ENCODE measurements around the gene CFAP68. TPM values are rescaled to one million over a fixed set of nuclear protein-coding genes. Genes with fewer than 3 reads are reported as not detected.
"Not testable (repeated sequence)": the region's sequence is repeated elsewhere in the genome, so short reads cannot be mapped to it uniquely, and the experiment has no call there.

The CFAP68 gene
- total RNA-seq, 2 donors from 2014 or later: 18.8 to 20.0 TPM

- Histone ChIP-seq H3K36me3 (no peaks in the 10 kb centered on the region), H3K27ac (no peak overlapping the region), H3K4me1 (no peaks in the 10 kb centered on the region), H3K4me3 (no peak overlapping the region), H3K9me3 (no peaks in the 10 kb centered on the region), H3K27me3 (no peaks in the 10 kb centered on the region), H3K9ac (ENCODE audit: low read depth in 2 of 2, low read length in 2 of 2) (no peak overlapping the region)
- intact Hi-C loops (cut with DNase I): loop anchor here (5.0 to 10.0 kb wide), 2 partner anchors 45 to 152 kb away; partner anchors contain the start of genes SDHD and TIMM8B
- no peak for DNase-seq
- no peak for TF ChIP-seq CTCF (IDR thresholded peaks at IDR 0.05)
Observed at GRCh38 chr11:111932611-111932950, 53.2 kb downstream of the CFAP68 start.

- H3K27me3 ChIP-seq: not testable (repeated sequence)
- intact Hi-C loops (cut with DNase I): loop anchor here (5.0 to 10.0 kb wide), 2 partner anchors 44 to 152 kb away; partner anchors contain the start of genes SDHD and TIMM8B
Observed at GRCh38 chr11:111933176-111933575, 53.8 kb downstream of the CFAP68 start.

GRCh38 chr11:111933872-111934271, 54.5 kb downstream of the CFAP68 start:
- TF ChIP-seq CTCF (IDR thresholded peaks at IDR 0.05): no peak
- no peaks in the 10 kb centered on the region for H3K4me1 ChIP-seq

More at GRCh38 chr11:111933176-111933575, 53.8 kb downstream of the CFAP68 start:
- not testable (repeated sequence) for H3K36me3 ChIP-seq; H3K4me3 ChIP-seq; DNase-seq; H3K9me3 ChIP-seq; H3K9ac ChIP-seq (ENCODE audit: low read depth in 2 of 2, low read length in 2 of 2); H3K27ac ChIP-seq; H3K4me1 ChIP-seq

GRCh38 chr11:111934306-111934705, 55.0 kb downstream of the CFAP68 start:
- H3K36me3 ChIP-seq: no peaks in the 10 kb centered on the region
- no peaks in the 10 kb centered on the region for H3K9me3 ChIP-seq
- no peak for DNase-seq
- H3K27ac ChIP-seq: no peak overlapping the region
- H3K4me3 ChIP-seq: no peak overlapping the region
- no peaks in the 10 kb centered on the region for H3K27me3 ChIP-seq
- H3K9ac ChIP-seq (ENCODE audit: low read depth in 2 of 2, low read length in 2 of 2): no peak overlapping the region
- TF ChIP-seq CTCF (IDR thresholded peaks at IDR 0.05): no peak
- intact Hi-C loops (cut with DNase I): loop anchor here (5.0 to 10.0 kb wide), 2 partner anchors 43 to 150 kb away; partner anchors contain the start of genes SDHD and TIMM8B
- H3K4me1 ChIP-seq: no peaks in the 10 kb centered on the region

More at GRCh38 chr11:111933872-111934271, 54.5 kb downstream of the CFAP68 start:
- Histone ChIP-seq H3K36me3 (no peaks in the 10 kb centered on the region), H3K4me3 (no peak overlapping the region), H3K27me3 (no peaks in the 10 kb centered on the region), H3K9ac (ENCODE audit: low read depth in 2 of 2, low read length in 2 of 2) (no peak overlapping the region), H3K27ac (no peak overlapping the region), H3K9me3 (no peaks in the 10 kb centered on the region)
- DNase-seq: no peak
- intact Hi-C loops (cut with DNase I): loop anchor here (5.0 to 10.0 kb wide), 2 partner anchors 43 to 151 kb away; partner anchors contain the start of genes SDHD and TIMM8B

Other genes starting within 250 kb of the CFAP68 start
- 10 to 100 TPM; 45.9 to 57.0 TPM for gene PPP2R1B, start 113.2 kb upstream of the CFAP68 start, total RNA-seq
- 10 to 100 TPM; 23.2 to 25.2 TPM for gene ALG9, start 8.0 kb upstream of the CFAP68 start, total RNA-seq
- 1 to 10 TPM; 1.6 to 2.1 TPM for gene FDXACB1, start 376 bp upstream of the CFAP68 start, total RNA-seq
- 100 to 1,000 TPM in 1 of 2 donors, 10 to 100 TPM in 1; 10.6 to 166 TPM for gene CRYAB, start 32.2 kb downstream of the CFAP68 start, total RNA-seq
- gene HSPB2, start 33.2 kb downstream of the CFAP68 start, total RNA-seq: 1 to 10 TPM in 1 of 2 donors, under 1 TPM in 1; 0.25 to 2.2 TPM
- gene C11orf52, start 39.4 kb downstream of the CFAP68 start, total RNA-seq: 1 to 10 TPM; 7.3 to 8.8 TPM
- gene DIXDC1, start 57.8 kb downstream of the CFAP68 start, total RNA-seq: 10 to 100 TPM in 1 of 2 donors, 1 to 10 TPM in 1; 4.0 to 13.8 TPM
- 10 to 100 TPM; 67.3 to 73.4 TPM for gene DLAT, start 145.9 kb downstream of the CFAP68 start, total RNA-seq
- 1 to 10 TPM in 1 of 2 donors, under 1 TPM in 1; 0.82 to 1.0 TPM for gene PIH1D2, start 194.5 kb downstream of the CFAP68 start, total RNA-seq
- 10 to 100 TPM; 12.5 to 12.8 TPM for gene NKAPD1, start 194.8 kb downstream of the CFAP68 start, total RNA-seq
- 10 to 100 TPM; 40.7 to 93.9 TPM for gene TIMM8B, start 207.2 kb downstream of the CFAP68 start, total RNA-seq
- 100 to 1,000 TPM; 274 to 276 TPM for gene SDHD, start 207.3 kb downstream of the CFAP68 start, total RNA-seq

All from colonic mucosa (tissue), 4 donors.